Measurements from ENCODE around the gene ZNF688. TPM values are rescaled to one million over a fixed set of nuclear protein-coding genes. Genes with fewer than 3 reads are reported as not detected.

ZNF688 gene
- total RNA-seq, 1 experiment from 2014 or later = 11.8 TPM

DNA sequence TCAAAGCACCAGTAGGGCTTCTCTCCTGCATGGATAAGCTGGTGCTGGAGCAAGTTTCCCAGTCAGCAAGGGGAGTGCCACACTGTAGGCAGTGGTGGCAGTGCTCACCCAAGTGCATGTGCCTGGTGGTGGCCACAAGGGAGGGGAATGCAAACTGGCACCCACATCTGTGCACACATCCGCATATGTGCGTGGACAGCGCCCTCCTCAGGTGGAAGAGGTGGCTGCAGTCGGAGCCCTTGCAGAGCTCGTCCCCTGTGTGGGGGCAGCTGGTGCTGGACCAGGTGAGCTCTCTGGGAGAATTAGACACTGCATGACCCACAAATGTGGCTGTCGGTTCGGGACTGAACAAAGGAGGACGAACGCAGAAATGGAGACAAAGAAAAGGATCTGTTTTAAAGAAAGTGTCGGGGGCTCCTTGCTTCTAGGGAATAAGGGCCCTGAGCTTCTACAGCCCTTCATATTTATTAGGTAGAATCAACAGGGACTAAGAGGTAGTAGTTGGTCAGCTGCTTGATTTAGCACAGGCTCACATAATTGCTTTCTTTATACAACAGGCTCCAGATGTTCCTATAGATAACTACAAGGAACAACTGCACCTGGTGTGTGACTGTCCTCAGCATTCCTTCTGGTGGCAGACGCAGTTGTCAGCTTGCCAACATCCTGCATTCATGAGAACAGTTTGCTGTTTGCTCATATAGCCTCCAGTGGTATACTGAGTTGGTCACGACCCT is 44.0 kb upstream of the ZNF688 start:
- no TSS peak for BruUV-seq (replicated peaks)
- H3K36me3 Mint-ChIP-seq (ENCODE audit: insufficient read depth, unreplicated experiment) = peaks cover 8% of the 10 kb centered on the region
- intact Hi-C loops (cut with micrococcal nuclease; ENCODE audit: unreplicated experiment) = no loop called here
- H3K27me3 Mint-ChIP-seq (ENCODE audit: unreplicated experiment) = peaks cover 6% of the 10 kb centered on the region
- H3K9me3 Mint-ChIP-seq (ENCODE audit: low read depth, unreplicated experiment) = peaks cover 2% of the 10 kb centered on the region
- H3K4me3 Mint-ChIP-seq (ENCODE audit: low read depth, unreplicated experiment) = no peak overlapping the region
- no peak overlapping the region for H3K27ac Mint-ChIP-seq (ENCODE audit: unreplicated experiment)
- CTCF ChIA-PET = interaction anchor here (0.5 to 2.0 kb wide), 10 partner anchors 17 to 270 kb away, joined by 3 to 22 read pairs (median 6); partner anchors contain the start of genes DCTPP1, ZNF688 and ZNF764
- peaks cover 14% of the 10 kb centered on the region for H3K4me1 Mint-ChIP-seq (ENCODE audit: low read depth, unreplicated experiment)
- peak; percentile 81 for TF ChIP-seq CTCF (IDR thresholded peaks at IDR 0.05; ENCODE audit: unreplicated experiment)
- peak; percentile 80 for DNase-seq

- Mint-ChIP-seq H3K4me1 (ENCODE audit: low read depth, unreplicated experiment) (peaks cover 2% of the 10 kb centered on the region), H3K27me3 (ENCODE audit: unreplicated experiment) (no peaks in the 10 kb centered on the region), H3K27ac (ENCODE audit: unreplicated experiment) (peak within 1 kb of the TSS; percentile 98), H3K36me3 (ENCODE audit: insufficient read depth, unreplicated experiment) (peaks cover 56% of the 10 kb centered on the region), H3K4me3 (ENCODE audit: low read depth, unreplicated experiment) (peak within 1 kb of the TSS; percentile 75), H3K9me3 (ENCODE audit: low read depth, unreplicated experiment) (no peaks in the 10 kb centered on the region)
- CTCF ChIA-PET = interaction anchor here (0.6 to 2.7 kb wide), 10 partner anchors 9 to 201 kb away, joined by 3 to 8 read pairs (median 3); partner anchors contain the start of genes DCTPP1, PRR14 and ZNF764
- TF ChIP-seq CTCF (IDR thresholded peaks at IDR 0.05; ENCODE audit: unreplicated experiment) = no peak
- BruUV-seq (replicated peaks) = TSS peak; percentile 61
- intact Hi-C loops (cut with micrococcal nuclease; ENCODE audit: unreplicated experiment) = no loop called here
- DNase-seq = peak; percentile 97
Measured at GRCh38 chr16:30609926-30610839, 38.7 kb upstream of the ZNF688 start, which contains the start of gene ZNF689. Gene ZNF689, minus strand, starts transcription at chr16:30610389. Its CDS starts 348 bp downstream, at chr16:30610041.

- BruUV-seq (replicated peaks) = TSS peak; percentile 74
- Mint-ChIP-seq H3K9me3 (ENCODE audit: low read depth, unreplicated experiment) (no peaks in the 10 kb centered on the region), H3K27ac (ENCODE audit: unreplicated experiment) (peak overlapping the region; percentile 98), H3K36me3 (ENCODE audit: insufficient read depth, unreplicated experiment) (peaks cover 65% of the 10 kb centered on the region), H3K4me3 (ENCODE audit: low read depth, unreplicated experiment) (peak overlapping the region; percentile 75), H3K27me3 (ENCODE audit: unreplicated experiment) (no peaks in the 10 kb centered on the region), H3K4me1 (ENCODE audit: low read depth, unreplicated experiment) (no peaks in the 10 kb centered on the region)
- intact Hi-C loops (cut with micrococcal nuclease; ENCODE audit: unreplicated experiment) = no loop called here
- no peak for TF ChIP-seq CTCF (IDR thresholded peaks at IDR 0.05; ENCODE audit: unreplicated experiment)
- CTCF ChIA-PET = interaction anchor here (0.6 to 2.7 kb wide), 9 partner anchors 11 to 237 kb away, joined by 3 to 9 read pairs (median 5); partner anchors contain the start of genes DCTPP1, PRR14, ZNF764 and ZNF785
- peak; percentile 59 for DNase-seq
Measured at GRCh38 chr16:30609002-30609925, 37.8 kb upstream of the ZNF688 start.

Measured in Calu3 (cell line).